GM15510 (cell line): ENCODE results near the gene SPRR1B.

Source experiments
- POLR2A ChIP-seq: IDR thresholded peaks from 3 replicates; pipeline ENCODE4 v1.6.1; 2011; ENCODE audit warnings: borderline replicate concordance; ENCODE audit not compliant: insufficient read length; ENCODE audit errors: extremely low read depth

Gene SPRR1B

DNA sequence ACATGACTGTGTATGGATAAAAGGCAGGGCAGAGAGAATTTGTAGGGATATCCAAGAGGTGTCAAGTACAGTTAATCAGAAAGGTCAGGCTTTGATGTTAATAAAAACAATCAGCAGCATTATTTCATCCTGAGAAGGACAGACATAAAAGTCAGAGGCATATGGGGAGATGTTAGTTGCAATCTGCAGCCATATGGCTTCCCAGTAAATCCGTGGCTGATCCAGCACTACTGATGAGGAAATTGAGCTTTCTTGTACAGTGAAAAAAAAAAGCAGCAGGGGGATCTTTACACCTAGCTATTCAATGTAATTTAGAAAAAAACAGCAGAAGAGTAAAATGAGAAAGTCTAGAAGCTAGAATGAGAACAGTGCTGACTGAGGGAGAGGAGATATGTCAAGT lies 2.2 kb upstream of the SPRR1B start:
- TF ChIP-seq POLR2A = no peak

DNA sequence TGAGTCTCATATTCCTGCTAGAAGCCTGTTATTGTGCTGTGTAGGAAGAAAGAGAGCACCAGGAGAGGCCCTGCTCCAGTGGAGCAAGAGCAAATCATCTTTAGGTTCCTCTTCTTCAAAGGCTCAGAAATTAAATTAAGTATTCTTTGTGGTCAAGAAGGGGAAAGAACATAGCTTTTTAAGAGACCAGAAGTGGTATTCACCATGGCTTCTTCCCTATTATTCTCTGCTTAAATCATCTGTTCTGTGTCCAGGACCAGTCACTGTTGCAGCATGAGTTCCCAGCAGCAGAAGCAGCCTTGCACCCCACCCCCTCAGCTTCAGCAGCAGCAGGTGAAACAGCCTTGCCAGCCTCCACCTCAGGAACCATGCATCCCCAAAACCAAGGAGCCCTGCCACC lies 1.1 kb downstream of the SPRR1B start:
- TF ChIP-seq POLR2A = no peak

DNA sequence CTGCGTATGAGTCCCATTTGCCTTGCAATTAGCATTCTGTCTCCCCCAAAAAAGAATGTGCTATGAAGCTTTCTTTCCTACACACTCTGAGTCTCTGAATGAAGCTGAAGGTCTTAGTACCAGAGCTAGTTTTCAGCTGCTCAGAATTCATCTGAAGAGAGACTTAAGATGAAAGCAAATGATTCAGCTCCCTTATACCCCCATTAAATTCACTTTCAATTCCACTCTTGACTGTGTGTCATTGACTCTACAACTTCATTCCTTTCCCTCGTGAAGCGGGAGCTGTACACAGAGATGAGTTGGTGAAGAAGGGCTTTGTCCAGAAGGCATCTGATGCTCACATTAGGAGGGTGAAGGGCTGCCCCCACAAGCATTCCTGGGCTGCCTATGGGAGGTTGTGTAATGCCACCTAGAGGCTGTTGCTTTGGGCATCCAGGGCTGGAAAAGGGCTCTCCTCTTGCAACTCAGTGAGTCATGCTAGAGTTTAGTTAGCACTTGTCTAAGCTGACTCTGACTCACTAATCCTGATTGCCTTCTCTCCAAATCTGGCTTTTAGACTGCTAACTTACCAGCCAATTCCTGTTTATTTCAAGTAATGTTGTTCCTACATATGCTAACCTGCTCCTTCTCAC lies 1.8 kb downstream of the SPRR1B start:
- TF ChIP-seq POLR2A = no peak

DNA sequence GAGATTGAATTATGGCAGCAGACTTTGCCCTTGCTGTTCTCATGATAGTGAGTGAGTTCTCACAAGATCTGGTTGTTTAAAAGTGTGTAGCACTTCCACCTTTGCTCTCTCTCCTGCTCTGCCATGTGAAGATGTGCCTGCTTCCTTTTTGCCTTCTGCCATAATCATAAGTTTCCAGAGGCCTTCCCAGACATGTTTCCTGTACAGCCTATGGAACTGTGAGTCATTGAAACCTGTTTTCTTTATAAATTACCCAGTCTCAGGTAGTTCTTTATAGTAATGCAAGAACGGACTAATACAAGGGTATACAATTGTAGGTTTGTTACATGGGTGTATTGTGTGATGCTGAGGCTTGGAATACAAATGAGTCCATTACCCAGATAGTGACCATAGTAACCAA lies 4.2 kb downstream of the SPRR1B start:
- no peak for TF ChIP-seq POLR2A

DNA sequence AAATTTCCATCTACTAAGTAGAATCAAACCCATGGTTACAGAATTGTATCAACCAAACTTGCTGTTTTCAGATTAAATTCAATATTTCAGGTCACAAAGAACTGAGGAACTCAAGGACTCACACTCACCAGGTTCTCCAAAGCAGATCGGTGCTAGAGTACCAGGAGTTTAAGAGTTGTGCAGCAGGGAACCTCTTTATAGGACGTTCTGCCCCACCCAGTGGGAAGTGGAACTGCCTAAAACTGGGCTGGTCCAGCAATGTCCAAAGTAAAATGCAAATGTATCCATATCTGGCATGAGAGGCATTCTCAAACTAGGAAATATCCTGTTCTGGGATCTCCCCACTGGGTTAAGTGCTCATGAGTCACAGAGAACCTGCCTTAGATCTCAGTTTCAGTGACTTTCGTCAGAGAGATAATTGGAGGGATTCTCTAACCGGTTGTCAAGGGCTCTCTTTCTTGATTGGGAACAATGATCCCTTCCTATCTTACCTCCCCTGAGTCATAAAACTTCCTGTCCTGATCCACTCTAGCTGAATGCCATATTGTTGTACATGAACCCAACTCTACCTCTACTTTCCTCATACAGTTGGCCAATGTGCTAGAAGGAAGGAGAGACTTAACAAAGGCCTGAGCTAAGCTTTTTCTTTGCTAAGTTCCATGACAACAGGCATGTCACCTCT lies 10.1 kb downstream of the SPRR1B start, which contains the start of gene SPRR2D:
TSS of gene SPRR2D (minus strand) at position 171 of the 682 bp plus-strand sequence. CDS start 774 bp downstream, outside the sequence.
- TF ChIP-seq POLR2A = no peak

DNA sequence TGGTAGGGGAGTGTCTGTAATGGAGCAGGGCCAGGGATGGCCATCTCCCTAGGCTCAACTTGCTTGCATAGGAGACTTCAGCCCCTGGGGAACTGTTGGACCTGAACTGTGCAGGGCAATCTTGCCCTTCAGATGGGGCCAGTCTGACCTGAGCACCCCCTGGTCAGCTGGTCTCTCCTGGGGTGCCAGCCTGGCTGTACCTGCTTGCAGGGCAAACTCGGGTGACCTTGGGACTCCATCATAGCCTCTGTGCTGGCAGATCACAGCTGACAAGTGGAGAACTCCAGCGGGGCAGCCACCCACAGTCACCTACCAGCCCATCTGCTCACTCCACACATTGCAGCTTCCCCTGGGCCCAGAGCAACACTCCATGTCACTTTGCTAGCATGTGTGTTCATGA lies 18.2 kb downstream of the SPRR1B start:
- no peak for TF ChIP-seq POLR2A

DNA sequence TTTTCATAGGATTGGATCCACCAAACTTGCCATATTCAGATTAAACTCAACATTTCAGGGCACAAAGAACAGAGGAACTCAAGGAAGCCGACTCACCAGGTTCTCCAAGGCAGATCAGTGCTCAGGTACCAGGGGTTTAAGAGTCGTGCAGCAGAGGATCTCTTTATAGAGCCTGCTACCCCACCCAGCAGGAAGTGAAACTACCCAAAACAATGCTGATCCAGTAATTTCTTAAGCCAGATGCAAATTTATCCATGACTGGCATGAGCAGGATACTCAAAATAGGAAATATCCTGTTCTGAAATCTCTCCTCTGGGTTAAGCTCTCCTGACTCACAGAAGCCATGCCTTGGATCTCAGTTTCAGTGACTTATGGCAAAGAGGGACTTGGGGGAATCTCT lies 26.4 kb downstream of the SPRR1B start, which contains the start of gene SPRR2A:
TSS of gene SPRR2A (minus strand) at position 138 of the 400 bp plus-strand sequence. CDS start 777 bp downstream, outside the sequence.
- TF ChIP-seq POLR2A = no peak

DNA sequence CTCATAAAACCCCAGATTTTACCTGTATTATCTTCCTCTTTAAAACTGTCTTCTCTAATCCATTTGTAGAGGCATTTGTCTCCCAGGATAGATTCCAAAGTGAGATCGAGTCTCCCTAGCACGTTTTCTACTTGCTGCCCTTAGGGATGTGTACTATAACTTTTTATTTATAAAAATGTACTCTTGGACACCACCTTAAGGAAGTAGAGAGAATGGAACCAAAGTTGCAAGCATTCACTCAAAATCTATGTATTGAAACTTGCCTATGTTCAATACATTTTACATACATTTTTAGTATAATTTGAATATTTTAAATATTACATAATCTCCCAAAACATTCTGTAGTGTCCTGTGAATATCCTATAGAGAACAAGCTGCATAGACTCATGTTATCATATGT lies 27.2 kb downstream of the SPRR1B start:
- TF ChIP-seq POLR2A = no peak

DNA sequence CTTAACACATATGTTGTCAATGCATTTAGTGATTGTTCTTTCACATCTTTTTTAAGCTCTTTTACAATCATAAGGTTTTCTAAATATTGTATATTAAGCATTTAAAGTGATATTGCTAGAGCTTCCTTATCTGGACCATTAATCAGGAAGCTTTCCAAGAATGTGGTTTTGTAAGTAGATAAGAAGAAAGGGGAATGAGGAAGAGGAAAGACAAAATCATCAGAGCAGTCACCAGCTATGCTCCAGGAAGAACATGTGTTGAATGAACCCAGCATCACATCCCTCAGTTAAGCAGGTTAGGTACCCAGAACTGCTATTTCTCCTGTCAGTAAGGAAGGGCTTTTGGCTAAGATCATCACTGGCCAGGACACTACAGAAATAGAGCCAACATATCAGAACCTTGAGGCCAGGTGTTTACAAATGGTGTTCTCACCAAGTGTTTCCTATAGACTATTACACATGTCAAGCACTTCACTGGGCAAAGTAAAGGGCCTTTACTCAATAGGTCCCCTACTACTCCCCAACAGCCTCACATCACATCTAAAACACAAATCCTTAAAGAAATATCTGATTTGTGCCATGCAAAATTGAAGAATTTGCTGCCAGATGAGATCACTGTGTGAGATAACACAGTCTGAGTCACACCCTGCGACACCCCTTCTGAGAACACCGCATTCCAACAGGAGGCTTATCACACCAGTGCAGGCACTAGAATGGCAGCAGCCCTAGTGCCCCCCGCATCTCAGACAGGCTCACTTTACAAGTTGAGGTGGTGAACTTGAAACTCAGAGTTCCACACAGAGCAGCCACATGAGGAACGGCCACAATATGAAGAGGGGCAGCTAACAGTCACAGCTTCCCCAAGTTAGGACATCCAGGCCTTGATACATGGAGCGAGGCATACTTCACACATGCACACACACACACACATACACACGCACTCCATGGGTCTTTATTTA lies 28.1 kb downstream of the SPRR1B start:
- TF ChIP-seq POLR2A = no peak

DNA sequence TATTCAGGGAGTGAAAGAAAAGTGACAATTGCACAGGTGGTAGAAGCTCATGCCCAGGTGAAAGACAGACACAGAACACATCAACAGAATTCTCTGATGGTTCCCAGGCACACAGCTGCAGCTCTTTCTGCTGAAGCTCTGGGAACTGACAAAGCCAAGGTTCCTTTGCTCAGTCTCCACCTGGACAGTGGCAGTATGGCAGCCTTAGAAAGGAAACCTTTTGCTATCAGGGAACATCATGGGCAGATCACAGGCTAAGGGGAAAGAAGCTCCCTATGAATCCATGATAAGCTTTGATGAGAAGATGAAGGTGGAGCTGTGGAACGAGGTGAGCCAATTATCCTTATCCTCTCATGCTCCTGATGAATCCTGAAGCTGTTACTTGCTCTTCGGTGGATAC lies 39.2 kb downstream of the SPRR1B start:
- no peak for TF ChIP-seq POLR2A

DNA sequence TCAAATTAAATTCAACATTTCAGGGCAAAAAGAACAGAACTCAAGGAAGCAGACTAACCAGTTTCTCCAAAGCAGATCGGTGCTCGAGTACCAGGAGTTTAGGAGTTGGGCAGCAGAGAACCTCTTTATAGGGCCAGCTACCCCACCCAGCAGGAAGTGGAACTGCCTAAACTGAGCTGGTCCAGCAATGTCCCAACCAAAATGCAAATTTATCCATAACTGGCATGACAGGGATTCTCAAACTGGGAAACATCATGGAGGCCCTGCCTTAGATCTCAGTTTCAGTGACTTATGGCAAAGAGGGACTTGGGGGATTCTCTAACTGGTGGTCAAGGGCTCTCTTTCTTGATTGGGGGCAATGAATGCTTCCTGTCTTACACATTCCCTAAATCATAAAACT lies 40.5 kb downstream of the SPRR1B start, which contains the start of gene SPRR2B:
TSS of gene SPRR2B (minus strand) at position 101 of the 400 bp plus-strand sequence. CDS start 772 bp downstream, outside the sequence.
- TF ChIP-seq POLR2A = no peak

DNA sequence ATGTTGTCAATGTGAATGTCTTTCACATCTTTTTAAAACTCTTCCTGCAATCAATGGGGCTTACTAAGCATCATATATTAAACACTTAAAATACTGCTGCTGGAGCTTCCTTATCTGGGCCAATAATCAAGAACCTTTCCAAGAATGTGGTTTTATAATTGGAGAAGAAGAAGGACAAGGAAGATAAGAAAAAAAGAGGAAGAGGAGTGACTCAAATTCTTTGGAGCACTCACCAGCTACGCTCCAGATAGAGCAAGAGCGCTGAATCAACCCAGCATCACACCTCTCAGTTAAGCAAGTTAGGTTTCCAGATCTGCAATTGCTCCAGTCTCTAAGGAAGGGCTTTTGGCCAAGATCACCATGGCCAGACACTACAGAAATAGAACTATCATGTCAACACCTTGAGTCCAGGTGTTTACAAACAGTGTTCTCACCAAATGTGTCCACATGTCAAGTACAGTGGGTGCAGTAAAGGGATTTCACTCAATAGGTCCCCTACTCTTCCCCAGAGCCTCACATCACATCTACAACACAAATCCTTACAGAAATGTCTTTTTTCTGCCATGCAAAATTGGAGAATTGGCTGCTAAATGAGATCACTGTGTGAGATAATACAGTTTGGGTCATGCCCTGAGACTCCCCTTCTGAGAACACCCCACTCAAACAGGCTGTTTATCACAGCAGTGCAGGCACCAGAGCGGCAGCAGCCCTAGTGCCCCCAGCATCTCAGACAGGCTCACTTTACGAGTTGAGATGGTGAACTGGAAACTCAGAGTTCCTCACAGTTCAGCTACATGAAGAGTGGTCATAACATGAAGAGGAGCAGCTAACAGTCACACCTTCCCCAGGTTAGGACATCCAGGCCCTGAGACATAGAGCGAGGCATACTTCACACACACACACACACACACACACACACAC lies 42.1 kb downstream of the SPRR1B start:
- TF ChIP-seq POLR2A = no peak

DNA sequence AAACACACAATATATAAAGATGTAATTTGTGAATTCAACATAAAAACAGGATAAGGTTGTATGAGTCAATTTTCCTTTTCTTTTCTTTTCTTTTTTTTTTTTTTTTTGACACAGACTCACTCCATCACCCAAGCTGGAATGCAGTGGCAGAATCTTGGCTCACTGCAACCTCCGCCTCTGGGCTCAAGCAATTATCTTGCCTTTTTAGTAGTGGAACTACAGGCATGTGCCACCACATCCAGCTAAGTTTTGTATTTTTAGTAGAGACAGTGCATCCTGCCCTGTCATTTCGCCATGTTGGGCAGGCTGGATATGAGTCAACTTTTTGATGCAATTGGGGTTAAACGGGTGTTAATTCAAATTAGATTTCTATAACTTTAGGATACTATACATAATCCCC lies 50.7 kb downstream of the SPRR1B start:
- TF ChIP-seq POLR2A = no peak
